Measurements from ENCODE around the gene RHOD. TPM values are rescaled to one million over a fixed set of nuclear protein-coding genes. Genes with fewer than 3 reads are reported as not detected.

The RHOD gene
- total and polyA plus RNA-seq, 2 of the 8 experiments (the other 6 are each of a cell fraction or from before 2014, with no cell fraction given) = 12.1 to 17.6 TPM

- no peaks in the 10 kb centered on the region for H3K27me3 ChIP-seq (replicated peaks in 1 of 4; ENCODE audit: control insufficient read depth in 3 of 4, extremely low read depth in 1 of 4, insufficient read depth in 3 of 4, low read length in 3 of 4)
- H4K91ac ChIP-seq (replicated peaks; ENCODE audit: insufficient read length, low read length) = no peak overlapping the region
- no peak overlapping the region for H3K23ac ChIP-seq (ENCODE audit: insufficient read length)
- no peaks in the 10 kb centered on the region for H3K9me3 ChIP-seq (ENCODE audit: insufficient read depth in 2 of 2, low read depth in 1 of 2, low read length in 1 of 2)
- no peak for FAIRE-seq
- H3K79me1 ChIP-seq (ENCODE audit: low read depth, low read length) = no peaks in the 10 kb centered on the region
- H3K18ac ChIP-seq (ENCODE audit: extremely low read depth, low read length) = no peak overlapping the region
- peaks cover 0 to 9% (median 5%) of the 10 kb centered on the region in 4 experiments; a peak in 6 of 7 replicates for H3K4me1 ChIP-seq (replicated peaks in 1 of 4; ENCODE audit: control insufficient read depth in 3 of 4, insufficient read depth in 4 of 4, low read length in 3 of 4)
- no peaks in the 10 kb centered on the region for H3K36me3 ChIP-seq (ENCODE audit: control insufficient read depth in 2 of 4, insufficient read depth in 4 of 4, low read length in 3 of 4)
- H2BK15ac ChIP-seq (ENCODE audit: low read length) = no peak overlapping the region
- H3K27ac ChIP-seq (ENCODE audit: low read depth, low read length) = no peak overlapping the region
- no peaks in the 10 kb centered on the region for H3K79me2 ChIP-seq (ENCODE audit: control insufficient read depth in 1 of 2, insufficient read depth in 2 of 2, low read length in 2 of 2)
- WGBS, 2 experiments (ENCODE audit: extremely low coverage in 1 of 2, insufficient coverage in 1 of 2, insufficient read length in 1 of 2, insufficient replicate concordance in 2 of 2, low coverage in 1 of 2, low lambda C conversion rate in 2 of 2, missing lambda C conversion rate in 1 of 2) = 85% methylated on average over 7 of the region's 7 CpGs; no CpG with 5 or more reads in 1 of the 2 experiments
- H2BK12ac ChIP-seq (ENCODE audit: low read depth, low read length) = no peak overlapping the region
- H3K23me2 ChIP-seq (ENCODE audit: low read depth, low read length) = no peaks in the 10 kb centered on the region
- no peak for TF ChIP-seq TAF1 (IDR thresholded peaks at IDR 0.05; ENCODE audit: low read depth, low read length)
- no peak for TF ChIP-seq POLR2AphosphoS5 (IDR thresholded peaks at IDR 0.05; ENCODE audit: low read depth, low read length)
- no peak for TF ChIP-seq JUND (IDR thresholded peaks at IDR 0.05; ENCODE audit: low read length)
- TF ChIP-seq TBP (IDR thresholded peaks at IDR 0.05; ENCODE audit: low read depth, low read length) = no peak
- TF ChIP-seq RNF2 (IDR thresholded peaks at IDR 0.05; ENCODE audit: borderline replicate concordance, low read depth, low read length, missing control alignments, poor library complexity, severe bottlenecking) = no peak
- TF ChIP-seq EGR1 (IDR thresholded peaks at IDR 0.05; ENCODE audit: borderline replicate concordance, low read depth, low read length) = no peak
- no peak for TF ChIP-seq KDM4A (IDR thresholded peaks at IDR 0.05; ENCODE audit: low read depth, low read length, severe bottlenecking)
- TF ChIP-seq TEAD4 (IDR thresholded peaks at IDR 0.05; ENCODE audit: low read depth, low read length) = no peak
- TF ChIP-seq POU5F1 (IDR thresholded peaks at IDR 0.05; ENCODE audit: low read depth, low read length) = no peak
- no peak overlapping the region for H3K56ac ChIP-seq (replicated peaks; ENCODE audit: insufficient read length, low read depth, low read length)
- CTCF ChIA-PET (ENCODE audit: partially characterized antibody) = interaction anchor here (0.9 to 1.8 kb wide), 5 partner anchors 9 to 158 kb away, joined by 3 to 5 read pairs (median 3); no protein-coding TSS in a partner anchor
- H3K9ac ChIP-seq (replicated peaks in 1 of 4; ENCODE audit: extremely low read depth in 1 of 4, low read depth in 3 of 4, low read length in 3 of 4) = no peak overlapping the region
- H2BK5ac ChIP-seq (ENCODE audit: low read depth, low read length) = no peak overlapping the region
- H3K4me2 ChIP-seq (ENCODE audit: insufficient read depth in 1 of 2, low read depth in 2 of 2, low read length in 2 of 2) = no peak overlapping the region
- H2AK5ac ChIP-seq (ENCODE audit: low read depth, low read length) = no peak overlapping the region
- H4K8ac ChIP-seq (ENCODE audit: extremely low read depth, insufficient read depth, low read length) = no peak overlapping the region
- H2BK20ac ChIP-seq (ENCODE audit: low read length) = no peak overlapping the region
- no peak overlapping the region for H3K4ac ChIP-seq (replicated peaks; ENCODE audit: insufficient read length, low read depth, low read length)
- no peak for DNase-seq (ENCODE audit: low read depth in 1 of 2, low spot score in 2 of 2)
- no peak overlapping the region for H3K14ac ChIP-seq (ENCODE audit: insufficient read length)
- H3K4me3 ChIP-seq (ENCODE audit: extremely low read depth in 1 of 4, insufficient read depth in 2 of 4, low read depth in 3 of 4, low read length in 4 of 4) = no peak overlapping the region
- no peaks in the 10 kb centered on the region for H4K20me1 ChIP-seq (replicated peaks in 1 of 2; ENCODE audit: control insufficient read depth in 1 of 2, insufficient read depth in 2 of 2, low read length in 2 of 2)
- H2BK120ac ChIP-seq (replicated peaks; ENCODE audit: low read depth, low read length) = no peak overlapping the region
- H2AFZ ChIP-seq (ENCODE audit: low read length) = no peak overlapping the region
- POLR2A ChIA-PET (ENCODE audit: partially characterized antibody) = no interaction called here
- no peak overlapping the region for H4K5ac ChIP-seq (ENCODE audit: insufficient read length, low read depth, low read length)
Measured at GRCh38 chr11:67010296-67010905, 46.2 kb upstream of the RHOD start.

All from H1 (cell line).